Stimulated activated CD8-positive, alpha-beta memory T cell treated with anti-CD3 and anti-CD28 coated beads, Interleukin-15, amount 100 ng/mL, for 48 hours (primary cell): ENCODE results near the gene AR.

Source experiments
- DNase-seq, 2 donors: peaks; one replicate each; pipeline ENCODE4 v3.0.0-alpha.2; 2020; ENCODE audit warnings: low read depth in 2 of 2

AR gene, protein sequence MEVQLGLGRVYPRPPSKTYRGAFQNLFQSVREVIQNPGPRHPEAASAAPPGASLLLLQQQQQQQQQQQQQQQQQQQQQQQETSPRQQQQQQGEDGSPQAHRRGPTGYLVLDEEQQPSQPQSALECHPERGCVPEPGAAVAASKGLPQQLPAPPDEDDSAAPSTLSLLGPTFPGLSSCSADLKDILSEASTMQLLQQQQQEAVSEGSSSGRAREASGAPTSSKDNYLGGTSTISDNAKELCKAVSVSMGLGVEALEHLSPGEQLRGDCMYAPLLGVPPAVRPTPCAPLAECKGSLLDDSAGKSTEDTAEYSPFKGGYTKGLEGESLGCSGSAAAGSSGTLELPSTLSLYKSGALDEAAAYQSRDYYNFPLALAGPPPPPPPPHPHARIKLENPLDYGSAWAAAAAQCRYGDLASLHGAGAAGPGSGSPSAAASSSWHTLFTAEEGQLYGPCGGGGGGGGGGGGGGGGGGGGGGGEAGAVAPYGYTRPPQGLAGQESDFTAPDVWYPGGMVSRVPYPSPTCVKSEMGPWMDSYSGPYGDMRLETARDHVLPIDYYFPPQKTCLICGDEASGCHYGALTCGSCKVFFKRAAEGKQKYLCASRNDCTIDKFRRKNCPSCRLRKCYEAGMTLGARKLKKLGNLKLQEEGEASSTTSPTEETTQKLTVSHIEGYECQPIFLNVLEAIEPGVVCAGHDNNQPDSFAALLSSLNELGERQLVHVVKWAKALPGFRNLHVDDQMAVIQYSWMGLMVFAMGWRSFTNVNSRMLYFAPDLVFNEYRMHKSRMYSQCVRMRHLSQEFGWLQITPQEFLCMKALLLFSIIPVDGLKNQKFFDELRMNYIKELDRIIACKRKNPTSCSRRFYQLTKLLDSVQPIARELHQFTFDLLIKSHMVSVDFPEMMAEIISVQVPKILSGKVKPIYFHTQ

GRCh38 chrX:67543818-67544217 is at the start of gene AR:
AR (plus strand) TSS chrX:67544021; CDS start chrX:67545147, 1,126 bp downstream.
- DNase-seq = no peak

GRCh38 chrX:67500617-67501016 is 43.2 kb upstream of the AR start:
- DNase-seq = no peak

DNA sequence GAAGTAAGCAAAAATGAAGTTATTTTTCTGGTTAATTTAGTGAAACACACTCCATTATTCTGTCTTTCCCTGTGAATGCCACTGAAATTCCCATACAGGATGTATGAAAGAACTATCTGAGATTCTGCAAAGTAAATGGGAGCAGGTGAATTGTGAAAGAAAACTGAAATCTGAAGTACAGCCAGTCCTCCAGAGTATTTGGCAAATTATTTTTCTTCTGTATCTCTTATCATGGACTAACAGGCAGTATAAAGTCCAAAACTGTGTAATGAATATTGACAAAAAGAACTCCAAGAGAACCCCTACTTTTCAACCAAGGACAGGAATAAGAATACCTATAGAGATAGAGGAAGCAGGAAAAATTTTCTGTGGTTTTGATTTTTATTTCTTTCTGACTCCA is 40.8 kb upstream of the AR start:
- DNase-seq = no peak

DNA sequence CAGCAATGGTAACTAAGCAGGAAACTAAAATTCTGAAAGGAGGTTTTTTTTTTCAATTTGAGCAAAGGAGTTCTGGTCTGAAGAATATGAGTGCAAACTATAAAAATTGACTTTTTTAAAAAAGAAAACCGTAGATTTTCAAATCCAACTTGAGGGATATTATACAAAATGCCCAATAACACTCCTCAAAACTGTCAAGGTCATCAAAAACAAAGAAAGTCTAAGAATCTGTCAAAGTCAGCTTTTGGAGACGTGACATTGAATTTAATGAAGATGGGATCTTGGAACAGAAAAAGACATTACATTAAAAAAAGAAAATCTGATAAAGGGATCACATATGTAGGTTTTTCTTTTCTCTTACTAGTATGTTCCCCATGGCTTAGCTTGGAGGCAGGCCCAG is 40.4 kb upstream of the AR start:
- no peak for DNase-seq

DNA sequence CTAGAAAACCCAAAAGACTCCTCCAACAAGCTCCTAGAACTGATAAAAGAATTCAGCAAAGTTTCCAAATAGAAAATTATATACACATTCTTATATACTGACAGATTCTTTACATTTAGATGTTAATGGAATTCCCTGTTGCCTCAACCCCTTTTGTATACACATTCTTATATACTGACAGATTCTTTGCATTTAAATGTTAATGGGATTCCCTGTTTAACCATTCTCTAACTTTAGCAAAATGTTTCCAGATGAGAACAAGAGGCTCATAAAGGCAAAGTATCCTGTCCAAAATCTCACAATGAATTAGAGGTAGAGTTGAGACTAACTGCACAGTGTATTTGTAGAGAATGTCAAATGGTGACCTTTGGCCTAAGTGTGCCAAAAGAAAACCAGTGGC is 23.1 kb upstream of the AR start:
- DNase-seq = no peak

- DNase-seq = no peak
These were observed 20.7 kb upstream of the AR start for GRCh38 chrX:67523002-67523681.

GRCh38 chrX:67523932-67524331 is 19.9 kb upstream of the AR start:
- DNase-seq = no peak

- DNase-seq = no peak
These were observed 19.4 kb upstream of the AR start for GRCh38 chrX:67524428-67524827.

DNA sequence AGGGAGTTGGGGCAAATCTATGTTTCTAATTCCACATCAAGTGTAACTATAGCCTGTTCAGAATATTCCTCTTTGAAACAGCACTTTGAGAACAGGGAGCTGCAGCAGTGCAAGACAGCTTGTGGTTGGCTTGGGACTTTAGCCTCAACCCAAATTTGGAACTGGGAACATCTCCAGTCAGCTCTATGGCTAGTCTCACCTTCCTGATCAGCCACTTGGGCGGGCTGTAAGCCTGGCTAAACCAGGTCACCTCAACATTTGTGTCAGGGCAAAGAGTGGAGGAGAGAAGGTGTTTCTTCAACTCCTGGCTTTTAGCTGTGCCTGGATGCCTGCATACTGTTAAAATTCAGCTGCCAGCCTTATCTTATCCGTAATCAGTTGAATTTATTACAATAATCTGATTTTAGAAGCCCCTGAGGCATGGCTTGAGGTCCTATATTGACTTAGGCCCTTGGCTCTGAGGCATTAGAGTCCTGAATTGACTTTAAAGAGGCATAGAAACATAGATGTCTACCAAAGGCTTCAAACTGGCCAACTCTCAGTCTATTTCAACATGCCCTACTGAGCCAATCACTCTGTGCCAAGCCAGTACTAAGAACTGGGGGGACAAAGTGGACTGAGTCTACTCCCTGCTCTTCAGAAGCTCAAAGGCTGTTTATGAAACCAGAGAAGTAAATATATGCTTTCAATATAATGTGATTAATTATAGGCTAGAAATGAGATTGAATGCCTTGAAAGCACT is 18.7 kb upstream of the AR start:
- no peak for DNase-seq

DNA sequence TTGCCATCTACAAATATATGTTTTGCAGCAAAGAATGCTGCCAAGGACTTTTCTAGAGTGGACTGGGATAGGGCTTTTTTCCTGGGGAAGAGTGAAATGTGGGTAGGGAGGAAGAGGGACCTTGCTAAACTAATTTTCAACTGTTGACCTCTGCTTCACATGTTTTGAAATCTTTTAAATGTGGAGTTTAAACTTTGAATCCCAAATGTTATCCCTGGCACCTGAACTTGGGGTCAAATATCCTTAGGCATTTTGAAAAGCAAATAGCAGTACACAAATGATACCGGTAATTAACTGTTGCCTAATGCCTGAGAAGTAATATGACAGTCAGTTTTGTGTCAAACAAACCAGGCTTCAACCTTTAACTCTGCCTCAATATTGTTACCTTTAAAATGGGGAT is 7.3 kb upstream of the AR start:
- no peak for DNase-seq

- no peak for DNase-seq
These were observed 5.4 kb upstream of the AR start for GRCh38 chrX:67538383-67538782.

- DNase-seq = no peak
These were observed 637 bp downstream of the AR start for GRCh38 chrX:67544281-67545035.

- no peak for DNase-seq
These were observed 1.4 kb downstream of the AR start for GRCh38 chrX:67545036-67545821.

GRCh38 chrX:67545893-67546495 is 2.2 kb downstream of the AR start:
- DNase-seq = no peak

DNA sequence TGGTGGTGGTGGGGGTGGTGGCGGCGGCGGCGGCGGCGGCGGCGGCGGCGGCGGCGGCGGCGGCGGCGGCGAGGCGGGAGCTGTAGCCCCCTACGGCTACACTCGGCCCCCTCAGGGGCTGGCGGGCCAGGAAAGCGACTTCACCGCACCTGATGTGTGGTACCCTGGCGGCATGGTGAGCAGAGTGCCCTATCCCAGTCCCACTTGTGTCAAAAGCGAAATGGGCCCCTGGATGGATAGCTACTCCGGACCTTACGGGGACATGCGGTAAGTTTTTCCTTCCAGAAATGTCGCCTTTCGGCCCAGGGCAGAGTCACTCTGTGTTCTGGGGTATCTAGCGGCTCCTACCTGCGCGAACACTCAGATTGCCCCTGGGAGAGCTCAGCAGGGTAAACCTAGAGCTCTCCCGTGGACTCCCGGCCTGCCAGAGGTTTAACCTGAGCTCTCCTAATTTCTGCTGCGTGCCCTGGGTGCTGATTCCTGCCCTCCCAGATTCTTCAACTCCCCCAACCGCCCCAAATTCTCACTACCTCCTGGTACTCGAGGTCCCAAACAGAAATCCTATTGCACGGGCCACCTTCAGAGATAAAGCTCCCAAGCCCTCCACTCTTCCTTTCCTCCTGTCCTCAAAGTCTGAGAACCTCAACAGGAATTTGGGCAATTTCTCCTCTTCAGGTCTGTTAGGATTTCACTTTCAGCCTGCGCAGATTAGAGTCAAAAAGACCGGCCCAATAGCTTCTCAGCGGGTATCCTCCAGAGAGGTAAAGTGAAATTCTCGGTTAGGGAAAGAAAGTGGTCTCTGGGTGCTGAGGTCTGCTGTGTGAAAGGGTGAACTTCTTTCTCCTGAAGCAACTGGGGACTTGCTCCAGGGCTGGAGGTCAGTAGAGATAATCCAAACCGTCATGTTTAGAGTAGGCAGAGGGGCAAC is 2.9 kb downstream of the AR start:
- no peak for DNase-seq

DNA sequence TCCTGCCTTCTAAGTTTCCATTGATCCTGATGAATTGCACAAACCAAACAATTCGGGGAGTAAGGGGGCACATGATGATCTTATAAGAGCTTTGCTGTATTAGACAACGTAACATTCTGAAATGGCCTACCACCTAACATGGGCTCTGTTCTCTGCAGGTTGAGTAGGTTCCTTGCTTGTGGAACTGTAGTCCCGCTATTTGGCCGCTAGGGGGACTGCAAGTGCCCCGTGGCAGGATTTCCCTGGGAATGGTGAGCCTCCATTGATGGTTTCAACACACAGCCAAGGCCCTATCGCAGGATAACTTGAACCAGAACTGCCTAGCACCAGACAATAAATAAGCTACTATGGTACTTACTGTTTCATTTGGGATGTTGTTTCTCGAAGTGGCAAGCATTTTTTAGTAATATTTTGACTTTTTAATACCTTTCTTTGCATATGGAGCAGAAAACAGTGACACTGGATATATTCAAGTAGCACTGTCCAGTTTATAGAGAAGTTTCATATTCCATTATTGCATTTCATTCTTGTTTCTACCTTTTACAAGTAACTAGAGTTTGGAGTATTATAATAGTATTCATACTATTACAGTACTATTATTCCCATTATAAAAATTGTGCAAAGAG is 11.9 kb downstream of the AR start:
- DNase-seq = no peak

- no peak for DNase-seq
These were observed 14.4 kb downstream of the AR start for GRCh38 chrX:67558267-67558666.
